ENCODE measurements around the gene SYCE1.
"Not testable (repeated sequence)": the region's sequence is repeated elsewhere in the genome, so short reads cannot be mapped to it uniquely, and the experiment has no call there.

The SYCE1 gene, protein sequence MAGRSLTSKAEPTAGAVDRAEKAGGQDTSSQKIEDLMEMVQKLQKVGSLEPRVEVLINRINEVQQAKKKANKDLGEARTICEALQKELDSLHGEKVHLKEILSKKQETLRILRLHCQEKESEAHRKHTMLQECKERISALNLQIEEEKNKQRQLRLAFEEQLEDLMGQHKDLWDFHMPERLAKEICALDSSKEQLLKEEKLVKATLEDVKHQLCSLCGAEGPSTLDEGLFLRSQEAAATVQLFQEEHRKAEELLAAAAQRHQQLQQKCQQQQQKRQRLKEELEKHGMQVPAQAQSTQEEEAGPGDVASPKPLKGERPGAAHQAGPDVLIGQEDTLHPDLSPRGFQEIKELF

DNA sequence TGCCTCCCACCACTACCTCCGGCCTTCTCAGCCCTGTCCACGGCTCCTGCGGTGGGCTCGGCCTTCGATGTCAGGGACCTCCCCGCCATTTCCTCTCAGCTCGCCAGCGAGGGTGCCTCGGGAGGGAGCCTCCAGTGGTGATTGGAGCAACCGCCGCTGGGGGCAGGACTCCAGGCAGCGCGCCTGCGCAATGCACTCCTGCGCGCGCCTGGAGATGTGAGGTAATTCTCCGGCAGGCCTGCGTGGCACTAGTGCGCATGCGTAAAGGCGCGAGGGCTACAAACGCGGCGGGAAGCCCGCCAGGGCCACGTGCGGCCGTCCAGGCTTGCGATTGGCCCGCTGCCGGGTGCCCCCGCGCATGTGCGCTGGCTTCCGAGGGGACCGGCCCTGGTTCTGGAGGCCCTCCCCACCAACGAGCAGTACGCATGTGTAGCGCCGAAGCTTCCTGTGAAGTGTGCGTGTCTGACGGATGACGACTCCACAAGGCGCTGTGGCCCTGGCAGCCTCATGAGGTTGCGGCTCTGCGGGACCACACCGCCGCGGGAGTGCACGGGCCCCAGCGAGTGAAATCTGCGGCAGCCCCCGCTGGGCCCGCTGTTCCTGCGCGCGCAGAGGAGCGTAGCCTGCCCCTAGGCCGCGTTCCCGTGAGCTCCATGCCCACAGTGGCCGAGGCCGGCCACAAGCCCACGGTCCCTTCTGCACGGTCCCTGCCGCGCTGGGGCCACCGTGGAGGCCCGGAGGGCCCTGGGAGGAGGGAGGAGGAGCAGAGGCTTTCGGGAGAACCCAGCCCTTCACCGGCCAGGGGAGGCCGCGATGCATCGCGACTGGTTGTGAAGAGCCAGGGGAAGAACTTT lies at the start of gene SYCE1:
Gene SYCE1 (minus strand): TSS at position 143 of the 854 bp plus-strand sequence. CDS start 54 bp downstream, at position 89.
- no peak within 1 kb of the TSS for H3K4me3 Mint-ChIP-seq
- H3K4me1 Mint-ChIP-seq, result no peaks in the 10 kb centered on the region
- peaks cover 11% of the 10 kb centered on the region for H3K9me3 Mint-ChIP-seq
- no peak within 1 kb of the TSS for H3K27ac Mint-ChIP-seq
- no peak for DNase-seq
- H3K27me3 Mint-ChIP-seq, result peaks cover 21% of the 10 kb centered on the region
- CTCF ChIA-PET, result no interaction called here
- H3K36me3 Mint-ChIP-seq, result no peaks in the 10 kb centered on the region

DNA sequence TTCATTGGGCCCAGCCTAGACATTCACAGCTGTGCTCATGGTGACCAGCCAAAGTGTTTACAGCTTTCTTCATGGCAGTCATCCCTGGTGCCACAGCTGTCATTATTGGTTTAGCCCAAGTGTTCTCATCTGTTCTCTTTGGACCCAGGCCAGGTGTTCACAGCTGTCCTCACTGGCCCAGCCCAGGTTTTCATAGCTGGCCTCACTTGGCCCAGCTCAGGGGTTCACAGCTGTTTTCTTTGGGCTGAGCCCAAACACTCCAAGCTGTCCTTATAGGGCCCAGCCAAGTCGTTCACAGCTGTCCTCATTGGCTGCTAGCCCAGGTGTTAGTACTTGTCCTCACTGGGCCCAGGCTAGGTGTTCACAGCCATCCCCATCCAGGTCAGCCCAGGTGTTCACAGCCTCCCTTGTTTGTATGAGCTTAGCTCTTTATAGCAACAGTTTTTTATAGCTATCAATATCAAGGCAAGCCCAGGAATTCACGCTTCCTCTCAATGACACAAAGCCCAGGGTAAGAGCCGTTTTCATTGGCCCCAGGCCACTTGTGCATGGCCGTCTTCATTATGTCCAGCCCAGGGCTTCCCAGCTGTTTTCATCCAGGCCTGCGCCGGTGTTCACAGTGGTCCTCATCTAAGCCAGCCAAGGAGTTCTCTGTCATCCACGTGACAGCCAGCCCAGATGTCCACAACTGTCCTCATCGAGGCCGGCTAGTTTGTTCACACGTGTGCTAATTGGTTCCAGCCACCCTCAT lies 49.6 kb upstream of the SYCE1 start:
- H3K9me3 Mint-ChIP-seq, result no peaks in the 10 kb centered on the region
- CTCF ChIA-PET, result interaction anchor here (1.4 kb wide), 1 partner anchor 177 kb away, joined by 3 read pairs; no protein-coding TSS in a partner anchor
- no peaks in the 10 kb centered on the region for H3K4me1 Mint-ChIP-seq
- no peak for DNase-seq
- no peaks in the 10 kb centered on the region for H3K36me3 Mint-ChIP-seq
- no peak overlapping the region for H3K27ac Mint-ChIP-seq
- H3K27me3 Mint-ChIP-seq, result peaks cover 17% of the 10 kb centered on the region
- H3K4me3 Mint-ChIP-seq, result no peak overlapping the region

DNA sequence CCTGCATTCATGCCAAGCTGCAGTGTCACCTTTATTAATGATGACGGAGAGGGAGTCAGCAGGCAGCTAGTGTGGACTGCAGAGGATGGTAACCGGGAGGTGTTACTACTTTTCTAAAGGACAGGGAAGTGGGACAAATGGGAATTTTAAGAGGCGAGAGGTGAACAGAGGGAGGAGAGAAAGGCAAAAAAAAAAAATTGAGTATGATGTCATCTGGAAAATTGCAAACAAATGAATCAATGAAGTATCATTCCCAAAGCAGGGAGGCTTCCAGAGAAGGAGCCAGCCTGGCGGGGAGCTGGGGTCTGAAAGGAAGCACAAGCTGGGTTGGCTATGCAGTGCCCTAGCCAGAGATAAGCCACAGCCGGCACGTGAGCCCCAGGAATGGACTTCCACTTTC lies 48.3 kb upstream of the SYCE1 start:
- H3K4me1 Mint-ChIP-seq, result no peaks in the 10 kb centered on the region
- H3K4me3 Mint-ChIP-seq, result no peak overlapping the region
- H3K36me3 Mint-ChIP-seq, result no peaks in the 10 kb centered on the region
- H3K27me3 Mint-ChIP-seq, result peaks cover 16% of the 10 kb centered on the region
- no peaks in the 10 kb centered on the region for H3K9me3 Mint-ChIP-seq
- no peak overlapping the region for H3K27ac Mint-ChIP-seq
- no peak for DNase-seq
- CTCF ChIA-PET, result interaction anchor here (0.7 kb wide), 1 partner anchor 655 kb away, joined by 3 read pairs; no protein-coding TSS in a partner anchor

DNA sequence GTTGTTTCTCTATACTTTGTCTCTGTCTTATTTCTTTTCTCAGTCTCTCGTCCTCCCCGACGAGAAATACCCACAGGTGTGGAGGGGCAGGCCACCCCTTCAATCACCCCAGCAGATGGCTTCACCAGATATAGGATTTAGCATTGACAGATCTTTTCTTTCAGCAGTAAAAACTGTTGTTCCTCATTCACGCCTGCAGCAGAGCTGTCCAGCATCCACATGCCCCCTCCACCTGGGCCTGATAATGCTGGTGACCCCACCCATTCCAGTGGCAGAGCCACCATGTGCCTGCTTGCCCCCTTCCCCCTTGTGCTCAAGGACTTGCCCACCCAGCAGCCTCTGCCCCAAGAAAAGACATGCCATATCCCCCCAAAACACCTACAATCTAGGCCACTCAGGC lies 45.7 kb upstream of the SYCE1 start:
- Mint-ChIP-seq H3K4me3 (no peak overlapping the region), H3K36me3 (no peaks in the 10 kb centered on the region), H3K4me1 (no peaks in the 10 kb centered on the region), H3K27ac (no peak overlapping the region), H3K27me3 (peaks cover 16% of the 10 kb centered on the region), H3K9me3 (no peaks in the 10 kb centered on the region)
- CTCF ChIA-PET, result no interaction called here
- DNase-seq, result no peak

DNA sequence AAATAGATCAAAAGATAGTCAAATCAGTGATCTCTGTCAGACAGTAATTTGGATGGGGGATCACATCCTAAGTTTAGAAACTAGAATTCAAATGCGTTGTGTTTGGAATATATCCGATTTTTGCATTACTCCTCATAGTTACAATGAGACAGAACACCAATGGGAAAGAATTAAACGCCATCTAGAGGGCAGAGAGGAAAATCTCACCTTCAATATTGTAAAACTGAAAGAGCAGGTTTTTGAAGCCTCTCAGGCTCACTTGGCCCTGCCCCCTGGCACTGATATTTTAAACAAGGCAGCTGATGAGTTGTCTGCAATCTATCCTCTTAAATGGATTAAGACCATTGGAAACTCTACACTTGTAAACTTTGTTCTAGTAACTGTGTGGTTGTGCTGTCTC lies 43.5 kb upstream of the SYCE1 start:
- no peaks in the 10 kb centered on the region for H3K9me3 Mint-ChIP-seq
- DNase-seq, result no peak
- no peaks in the 10 kb centered on the region for H3K4me1 Mint-ChIP-seq
- H3K36me3 Mint-ChIP-seq, result no peaks in the 10 kb centered on the region
- no peak overlapping the region for H3K4me3 Mint-ChIP-seq
- H3K27me3 Mint-ChIP-seq, result peaks cover 19% of the 10 kb centered on the region
- no peak overlapping the region for H3K27ac Mint-ChIP-seq
- CTCF ChIA-PET, result interaction anchor here (0.7 to 1.3 kb wide), 4 partner anchors 10 to 280 kb away, joined by 3 to 9 read pairs (median 3); no protein-coding TSS in a partner anchor

DNA sequence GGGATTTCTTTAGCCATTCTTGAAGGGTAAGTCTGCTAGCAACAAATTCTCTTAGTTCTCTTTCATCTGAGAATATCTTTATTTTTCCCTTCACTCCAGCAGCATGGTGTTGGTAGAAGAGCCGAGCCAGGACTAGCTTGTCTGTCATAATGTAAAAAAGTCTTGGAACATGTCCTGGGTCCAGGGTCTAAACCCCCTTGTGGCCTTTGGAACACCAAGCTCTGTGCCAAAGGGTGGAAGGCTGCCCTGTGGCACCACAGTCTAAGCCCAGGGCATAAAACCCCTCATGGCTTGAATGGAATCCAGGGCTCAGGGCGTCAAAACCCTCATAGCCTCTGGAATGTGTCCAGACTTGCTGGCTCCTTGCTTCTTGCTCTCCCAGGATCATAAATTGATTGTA lies 38.1 kb upstream of the SYCE1 start:
- peaks cover 34% of the 10 kb centered on the region for H3K27me3 Mint-ChIP-seq
- DNase-seq, H3K27ac Mint-ChIP-seq, H3K36me3 Mint-ChIP-seq, H3K4me1 Mint-ChIP-seq, H3K4me3 Mint-ChIP-seq, H3K9me3 Mint-ChIP-seq: not testable (repeated sequence)
- CTCF ChIA-PET, result interaction anchor here (1.6 kb wide), 1 partner anchor 14 kb away, joined by 4 read pairs; no protein-coding TSS in a partner anchor

DNA sequence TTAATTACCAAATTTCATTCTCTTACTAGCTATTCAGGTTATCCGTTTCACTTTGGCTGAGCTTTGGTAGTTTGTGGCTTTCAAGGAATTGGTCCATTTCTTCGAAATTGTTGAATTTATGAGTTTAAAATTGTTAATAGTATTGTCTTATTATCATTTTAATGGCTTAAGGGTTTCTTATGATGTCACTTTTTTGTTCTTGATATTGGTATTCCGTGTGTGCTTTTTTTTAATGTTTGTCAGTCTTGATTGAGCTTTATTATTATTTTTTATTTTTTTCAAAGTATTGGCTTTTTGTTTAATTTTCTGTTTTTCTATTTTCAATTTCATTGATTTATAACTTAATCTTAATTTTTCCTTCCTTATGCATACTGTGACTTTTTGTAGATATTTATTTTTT lies 35.3 kb upstream of the SYCE1 start:
- Mint-ChIP-seq H3K27ac (no peak overlapping the region), H3K4me3 (no peak overlapping the region), H3K4me1 (no peaks in the 10 kb centered on the region), H3K9me3 (no peaks in the 10 kb centered on the region), H3K27me3 (peaks cover 34% of the 10 kb centered on the region), H3K36me3 (no peaks in the 10 kb centered on the region)
- CTCF ChIA-PET, result no interaction called here
- DNase-seq, result no peak

DNA sequence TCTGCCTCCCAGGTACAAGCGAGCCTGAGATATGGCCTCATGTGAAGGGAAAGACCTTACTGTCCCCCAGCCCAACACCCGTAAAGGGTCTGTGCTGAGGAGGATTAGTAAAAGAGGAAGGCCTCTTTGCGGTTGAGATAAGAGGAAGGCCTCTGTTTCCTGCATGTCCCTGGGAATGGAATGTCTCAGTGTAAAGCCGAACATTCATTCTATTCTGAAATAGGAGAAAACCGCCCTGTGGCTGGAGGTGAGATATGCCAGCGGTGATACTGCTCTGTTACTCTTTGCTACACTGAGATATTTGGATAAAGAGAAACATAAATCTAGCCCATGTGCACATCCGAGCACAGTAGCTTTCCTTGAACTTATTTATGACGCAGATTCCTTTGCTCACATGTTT lies 34.5 kb upstream of the SYCE1 start:
- H3K4me1 Mint-ChIP-seq, H3K27ac Mint-ChIP-seq, H3K36me3 Mint-ChIP-seq, DNase-seq, H3K9me3 Mint-ChIP-seq, CTCF ChIA-PET, H3K4me3 Mint-ChIP-seq: not testable (repeated sequence)
- peaks cover 34% of the 10 kb centered on the region for H3K27me3 Mint-ChIP-seq

DNA sequence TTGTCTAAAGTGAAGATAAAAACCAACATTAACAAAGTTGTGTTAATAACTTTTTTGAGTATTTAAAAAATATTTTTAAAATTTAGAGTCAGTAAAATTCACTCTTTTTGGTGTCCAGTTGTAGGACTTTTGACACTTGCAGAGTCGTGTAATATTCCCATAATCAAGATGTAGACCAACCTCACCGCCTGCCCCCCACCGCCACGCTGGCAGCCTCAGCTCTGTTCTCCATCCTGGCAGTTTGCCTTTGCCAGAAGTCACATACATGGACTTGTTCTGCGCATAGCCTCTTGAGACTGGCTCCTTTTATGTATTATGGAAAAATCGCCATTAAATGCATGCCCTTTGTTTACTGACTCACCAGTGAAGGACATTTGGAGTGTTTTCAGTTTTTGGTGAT lies 27.3 kb upstream of the SYCE1 start:
- Mint-ChIP-seq H3K36me3 (no peaks in the 10 kb centered on the region), H3K9me3 (no peaks in the 10 kb centered on the region), H3K27me3 (peaks cover 10% of the 10 kb centered on the region), H3K4me3 (no peak overlapping the region), H3K27ac (no peak overlapping the region), H3K4me1 (no peaks in the 10 kb centered on the region)
- DNase-seq, result no peak
- CTCF ChIA-PET, result no interaction called here

DNA sequence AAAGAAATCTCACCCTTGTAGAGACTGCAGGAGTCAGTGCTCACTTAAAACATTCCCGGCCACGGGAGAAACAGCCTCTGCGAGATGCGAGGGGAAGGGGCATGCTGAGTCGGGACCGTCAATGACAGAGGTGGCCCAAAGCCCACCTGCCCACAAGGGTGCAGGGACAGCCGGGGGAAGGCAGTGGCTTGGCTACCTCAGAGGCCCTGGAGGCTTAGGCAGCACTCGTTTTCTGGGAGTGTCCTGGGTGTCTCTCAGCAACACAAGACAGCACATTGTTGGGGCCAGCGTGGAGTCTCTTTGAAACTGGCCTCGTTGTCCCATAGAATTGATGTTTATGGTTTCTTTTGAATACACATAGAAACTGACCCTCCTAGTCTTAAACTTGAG lies 25.6 kb upstream of the SYCE1 start:
- CTCF ChIA-PET, result no interaction called here
- Mint-ChIP-seq H3K4me1 (no peaks in the 10 kb centered on the region), H3K36me3 (no peaks in the 10 kb centered on the region), H3K9me3 (no peaks in the 10 kb centered on the region), H3K4me3 (no peak overlapping the region), H3K27me3 (peaks cover 10% of the 10 kb centered on the region), H3K27ac (no peak overlapping the region)
- no peak for DNase-seq

DNA sequence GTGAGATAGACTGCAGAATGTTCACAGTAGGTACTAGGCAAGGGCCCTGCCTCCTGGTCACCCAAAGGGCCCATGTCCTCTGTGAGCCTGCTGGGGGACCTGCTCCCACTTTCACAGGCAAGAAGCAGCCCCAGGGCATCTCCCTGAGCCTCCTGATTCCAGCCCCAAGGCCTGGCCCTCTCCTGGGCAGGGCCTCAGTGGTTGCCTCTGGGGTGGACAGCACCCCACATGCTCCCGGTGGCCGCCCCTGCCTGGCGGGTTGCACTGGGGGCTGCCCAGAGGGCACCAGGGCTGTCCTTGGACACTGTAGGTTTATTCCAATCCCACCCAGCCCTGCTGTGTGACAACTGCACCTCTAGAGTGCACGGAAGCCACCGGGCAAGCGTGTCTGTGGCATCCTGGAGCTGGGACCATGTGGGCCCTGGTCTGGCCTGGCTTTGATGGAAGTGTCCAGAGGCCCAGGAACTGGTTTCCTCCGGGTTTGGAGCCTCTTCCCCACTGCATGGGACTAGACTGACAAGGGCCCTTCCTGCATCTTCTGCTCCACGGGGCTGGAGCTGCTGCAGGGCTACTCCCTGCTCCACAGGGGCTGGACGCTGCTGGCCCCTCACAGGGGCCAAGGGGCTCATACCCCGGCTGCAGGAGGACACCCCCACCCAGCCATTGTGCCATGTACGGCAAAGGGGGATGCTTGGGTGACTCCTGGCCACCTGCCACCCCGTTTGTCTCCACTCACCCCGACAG lies 25.0 kb upstream of the SYCE1 start:
- Mint-ChIP-seq H3K9me3 (no peaks in the 10 kb centered on the region), H3K36me3 (no peaks in the 10 kb centered on the region), H3K27me3 (peaks cover 10% of the 10 kb centered on the region), H3K27ac (no peak overlapping the region), H3K4me3 (no peak overlapping the region), H3K4me1 (no peaks in the 10 kb centered on the region)
- no peak for DNase-seq
- CTCF ChIA-PET, result no interaction called here

DNA sequence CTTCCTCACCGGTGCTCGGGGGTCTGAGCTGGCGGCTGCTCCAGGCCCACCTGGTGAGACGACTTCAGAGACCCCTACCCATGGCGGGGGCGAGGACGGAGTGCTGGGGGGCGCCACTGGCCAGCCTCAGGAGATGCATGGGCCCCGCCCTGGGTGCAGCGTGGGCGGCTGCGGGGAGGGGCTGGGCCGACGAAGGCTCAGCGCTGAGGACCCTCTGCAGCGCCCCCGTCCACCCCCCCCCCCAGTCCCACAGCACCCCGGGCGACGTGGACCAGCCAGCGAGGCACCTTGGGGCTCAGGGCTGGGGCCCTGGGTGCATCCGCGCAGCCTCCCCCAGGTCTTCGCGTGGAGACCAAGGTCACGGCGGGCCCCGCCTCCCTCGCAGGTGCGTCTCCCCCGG lies 11.7 kb upstream of the SYCE1 start:
- CTCF ChIA-PET, DNase-seq, H3K27ac Mint-ChIP-seq, H3K4me1 Mint-ChIP-seq, H3K36me3 Mint-ChIP-seq, H3K4me3 Mint-ChIP-seq: not testable (repeated sequence)
- Mint-ChIP-seq H3K9me3 (peaks cover 13% of the 10 kb centered on the region), H3K27me3 (peaks cover 13% of the 10 kb centered on the region)

DNA sequence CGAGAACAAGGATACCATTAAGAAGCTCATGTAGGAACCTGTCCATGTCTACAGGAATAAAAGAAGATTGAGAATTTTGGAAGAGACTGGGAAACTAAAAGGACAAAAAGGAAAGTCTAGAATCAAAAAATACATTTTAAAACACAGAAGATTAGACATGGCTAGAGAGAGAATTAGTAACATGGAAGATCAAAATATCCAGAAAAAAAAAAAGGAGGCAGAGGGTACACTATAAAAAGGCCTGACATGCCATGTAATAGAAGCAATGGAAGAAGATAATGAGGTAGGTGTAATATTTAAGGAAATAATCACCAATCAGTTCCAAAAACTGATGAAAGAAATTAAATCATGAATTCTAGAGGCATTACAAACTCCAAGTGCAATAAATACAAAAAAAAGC lies 8.1 kb upstream of the SYCE1 start:
- DNase-seq, H3K4me3 Mint-ChIP-seq, H3K36me3 Mint-ChIP-seq, H3K27ac Mint-ChIP-seq, H3K4me1 Mint-ChIP-seq: not testable (repeated sequence)
- Mint-ChIP-seq H3K9me3 (peaks cover 13% of the 10 kb centered on the region), H3K27me3 (peaks cover 12% of the 10 kb centered on the region)
- CTCF ChIA-PET, result interaction anchor here (1.0 to 1.2 kb wide), 2 partner anchors 135 to 136 kb away, joined by 3 to 5 read pairs; no protein-coding TSS in a partner anchor

DNA sequence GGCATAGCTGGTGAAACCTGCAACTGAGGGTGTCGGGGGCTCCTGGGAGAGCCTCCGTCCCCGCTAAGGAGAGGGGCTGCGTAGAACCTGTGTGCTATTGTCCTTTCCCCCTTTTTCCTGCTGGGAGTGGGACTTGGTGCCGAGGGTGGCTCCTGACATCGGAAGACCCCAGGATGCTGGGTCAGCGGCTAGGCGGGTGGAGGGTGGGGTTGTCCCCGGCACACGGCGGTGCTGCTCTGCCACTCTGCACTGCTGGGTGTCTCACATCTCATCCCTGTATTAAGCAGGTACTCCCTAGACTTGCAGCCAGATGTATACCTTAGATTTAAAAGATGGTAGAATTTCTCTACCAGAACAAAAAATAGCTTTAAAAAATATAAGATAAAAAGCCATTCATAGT lies 6.7 kb upstream of the SYCE1 start:
- H3K9me3 Mint-ChIP-seq, result peaks cover 17% of the 10 kb centered on the region
- peaks cover 16% of the 10 kb centered on the region for H3K27me3 Mint-ChIP-seq
- H3K36me3 Mint-ChIP-seq, DNase-seq, H3K4me1 Mint-ChIP-seq, H3K27ac Mint-ChIP-seq, CTCF ChIA-PET, H3K4me3 Mint-ChIP-seq: not testable (repeated sequence)

All from activated naive CD4-positive, alpha-beta T cell treated with anti-CD3 and anti-CD28 coated beads, Interleukin-2, amount 10 ng/mL, durations not matched to agents 7 days and 5 days (primary cell).